ENCODE data around the gene RAD51B.

GRCh38 chr14:67963545-67963944, 144.0 kb downstream of the RAD51B start:
- TF ChIP-seq, protein P1, sequence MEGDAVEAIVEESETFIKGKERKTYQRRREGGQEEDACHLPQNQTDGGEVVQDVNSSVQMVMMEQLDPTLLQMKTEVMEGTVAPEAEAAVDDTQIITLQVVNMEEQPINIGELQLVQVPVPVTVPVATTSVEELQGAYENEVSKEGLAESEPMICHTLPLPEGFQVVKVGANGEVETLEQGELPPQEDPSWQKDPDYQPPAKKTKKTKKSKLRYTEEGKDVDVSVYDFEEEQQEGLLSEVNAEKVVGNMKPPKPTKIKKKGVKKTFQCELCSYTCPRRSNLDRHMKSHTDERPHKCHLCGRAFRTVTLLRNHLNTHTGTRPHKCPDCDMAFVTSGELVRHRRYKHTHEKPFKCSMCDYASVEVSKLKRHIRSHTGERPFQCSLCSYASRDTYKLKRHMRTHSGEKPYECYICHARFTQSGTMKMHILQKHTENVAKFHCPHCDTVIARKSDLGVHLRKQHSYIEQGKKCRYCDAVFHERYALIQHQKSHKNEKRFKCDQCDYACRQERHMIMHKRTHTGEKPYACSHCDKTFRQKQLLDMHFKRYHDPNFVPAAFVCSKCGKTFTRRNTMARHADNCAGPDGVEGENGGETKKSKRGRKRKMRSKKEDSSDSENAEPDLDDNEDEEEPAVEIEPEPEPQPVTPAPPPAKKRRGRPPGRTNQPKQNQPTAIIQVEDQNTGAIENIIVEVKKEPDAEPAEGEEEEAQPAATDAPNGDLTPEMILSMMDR (optimal IDR thresholded peaks at IDR 0.05 in 1 of 3, IDR thresholded peaks at IDR 0.05 in 1 of 3, conservative IDR thresholded peaks at IDR 0.05 in 1 of 3; ENCODE audit: extremely low read depth in 1 of 3, insufficient read depth in 2 of 3, low read length in 3 of 3), result no peak
- TF ChIP-seq EZH2 (IDR thresholded peaks at IDR 0.05; ENCODE audit: low read length), result no peak

Measured in keratinocyte (primary cell).